Neuron (in vitro differentiated cells): ENCODE results near the gene CFB.
"Not testable (repeated sequence)": the region's sequence is repeated elsewhere in the genome, so short reads cannot be mapped to it uniquely, and the experiment has no call there.

ENCODE experiments used
- H2AFZ ChIP-seq: one replicate; pipeline ENCODE4 v1.6.1; 2013; ENCODE audit warnings: low read depth, mild to moderate bottlenecking, inconsistent platforms, low read length, moderate library complexity
- H3K27me3 ChIP-seq: one replicate; pipeline ENCODE4 v1.6.1; 2013; ENCODE audit warnings: low read length; ENCODE audit not compliant: insufficient read depth
- H3K36me3 ChIP-seq: one replicate; pipeline ENCODE4 v1.6.1; 2013; ENCODE audit warnings: low read length; ENCODE audit not compliant: insufficient read depth
- H3K4me1 ChIP-seq: one replicate; pipeline ENCODE4 v1.6.1; 2013; ENCODE audit warnings: low read length; ENCODE audit not compliant: insufficient read depth
- H3K4me3 ChIP-seq: 2 replicates; pipeline ENCODE4 v1.5.1; 2013; ENCODE audit warnings: mild to moderate bottlenecking, low read length, moderate library complexity
- H3K9me3 ChIP-seq: one replicate; pipeline ENCODE4 v1.6.1; 2013; ENCODE audit warnings: low read length

Gene CFB

GRCh38 chr6:31905041-31905440, 40.9 kb upstream of the CFB start:
- no peaks in the 10 kb centered on the region for H3K36me3 ChIP-seq
- no peak overlapping the region for H3K4me3 ChIP-seq
- no peaks in the 10 kb centered on the region for H3K9me3 ChIP-seq
- peaks cover 13% of the 10 kb centered on the region for H3K4me1 ChIP-seq
- no peak overlapping the region for H2AFZ ChIP-seq
- H3K27me3 ChIP-seq = no peaks in the 10 kb centered on the region

- H3K36me3 ChIP-seq = no peaks in the 10 kb centered on the region
- H2AFZ ChIP-seq = no peak overlapping the region
- no peaks in the 10 kb centered on the region for H3K27me3 ChIP-seq
- H3K4me1 ChIP-seq = peaks cover 8% of the 10 kb centered on the region
- H3K9me3 ChIP-seq = no peaks in the 10 kb centered on the region
- H3K4me3 ChIP-seq = no peak overlapping the region
These were observed 39.8 kb upstream of the CFB start for GRCh38 chr6:31906122-31906521.

GRCh38 chr6:31906727-31907126, 39.2 kb upstream of the CFB start:
- H3K36me3 ChIP-seq, H2AFZ ChIP-seq, H3K4me1 ChIP-seq, H3K9me3 ChIP-seq, H3K27me3 ChIP-seq, H3K4me3 ChIP-seq: not testable (repeated sequence)

- H3K9me3 ChIP-seq = no peaks in the 10 kb centered on the region
- peaks cover 9% of the 10 kb centered on the region for H3K4me1 ChIP-seq
- no peaks in the 10 kb centered on the region for H3K36me3 ChIP-seq
- H2AFZ ChIP-seq = no peak overlapping the region
- no peaks in the 10 kb centered on the region for H3K27me3 ChIP-seq
- H3K4me3 ChIP-seq = no peak overlapping the region
These were observed 38.6 kb upstream of the CFB start for GRCh38 chr6:31907158-31907813.

GRCh38 chr6:31908255-31908654, 37.6 kb upstream of the CFB start:
- H3K27me3 ChIP-seq, H2AFZ ChIP-seq, H3K4me3 ChIP-seq, H3K9me3 ChIP-seq, H3K4me1 ChIP-seq, H3K36me3 ChIP-seq: not testable (repeated sequence)

- Histone ChIP-seq H3K4me1 (peaks cover 3% of the 10 kb centered on the region), H2AFZ (no peak overlapping the region), H3K9me3 (no peaks in the 10 kb centered on the region), H3K27me3 (no peaks in the 10 kb centered on the region), H3K4me3 (no peak overlapping the region), H3K36me3 (no peaks in the 10 kb centered on the region)
These were observed 37.1 kb upstream of the CFB start for GRCh38 chr6:31908791-31909190.

- H3K4me3 ChIP-seq, H3K9me3 ChIP-seq, H2AFZ ChIP-seq, H3K36me3 ChIP-seq, H3K27me3 ChIP-seq, H3K4me1 ChIP-seq: not testable (repeated sequence)
These were observed 36.6 kb upstream of the CFB start for GRCh38 chr6:31909298-31909697.

GRCh38 chr6:31911826-31912585, 33.9 kb upstream of the CFB start:
- Histone ChIP-seq H3K9me3 (peaks cover 3% of the 10 kb centered on the region), H3K4me1 (peaks cover 3% of the 10 kb centered on the region), H3K36me3 (no peaks in the 10 kb centered on the region), H3K4me3 (no peak overlapping the region), H3K27me3 (no peaks in the 10 kb centered on the region), H2AFZ (no peak overlapping the region)

- Histone ChIP-seq H2AFZ (no peak overlapping the region), H3K4me3 (no peak overlapping the region), H3K9me3 (peaks cover 3% of the 10 kb centered on the region), H3K4me1 (peaks cover 3% of the 10 kb centered on the region), H3K36me3 (no peaks in the 10 kb centered on the region), H3K27me3 (no peaks in the 10 kb centered on the region)
These were observed 30.5 kb upstream of the CFB start for GRCh38 chr6:31915351-31915750.

GRCh38 chr6:31915756-31916155, 30.1 kb upstream of the CFB start:
- Histone ChIP-seq H3K36me3 (no peaks in the 10 kb centered on the region), H3K27me3 (no peaks in the 10 kb centered on the region), H3K4me1 (peaks cover 3% of the 10 kb centered on the region), H2AFZ (no peak overlapping the region), H3K9me3 (peaks cover 3% of the 10 kb centered on the region), H3K4me3 (no peak overlapping the region)

GRCh38 chr6:31918069-31918720, 27.7 kb upstream of the CFB start:
- no peaks in the 10 kb centered on the region for H3K36me3 ChIP-seq
- H3K4me1 ChIP-seq = no peaks in the 10 kb centered on the region
- no peak overlapping the region for H2AFZ ChIP-seq
- H3K4me3 ChIP-seq = no peak overlapping the region
- no peaks in the 10 kb centered on the region for H3K27me3 ChIP-seq
- peaks cover 3% of the 10 kb centered on the region for H3K9me3 ChIP-seq

- Histone ChIP-seq H3K9me3 (peaks cover 3% of the 10 kb centered on the region), H3K4me3 (no peak overlapping the region), H3K27me3 (no peaks in the 10 kb centered on the region), H2AFZ (no peak overlapping the region), H3K4me1 (no peaks in the 10 kb centered on the region), H3K36me3 (no peaks in the 10 kb centered on the region)
These were observed 26.1 kb upstream of the CFB start for GRCh38 chr6:31919624-31920303.

GRCh38 chr6:31920811-31921210, 25.1 kb upstream of the CFB start:
- H3K4me1 ChIP-seq = no peaks in the 10 kb centered on the region
- no peak overlapping the region for H3K4me3 ChIP-seq
- no peaks in the 10 kb centered on the region for H3K27me3 ChIP-seq
- no peaks in the 10 kb centered on the region for H3K36me3 ChIP-seq
- H2AFZ ChIP-seq = no peak overlapping the region
- peaks cover 2% of the 10 kb centered on the region for H3K9me3 ChIP-seq
